NCI-H524 treated with DMSO at 0.1 percent for 48 hours (cell line): ENCODE measurements around the gene AMOT.
"Not testable (repeated sequence)": the region's sequence is repeated elsewhere in the genome, so short reads cannot be mapped to it uniquely, and the experiment has no call there.

Experiments used
- DNase-seq: peaks from one replicate; lab custom pipeline; 2025; lab: John Stamatoyannopoulos, UW

AMOT gene

GRCh38 chrX:112840382-112841113, at the start of gene AMOT:
AMOT (minus strand) TSS chrX:112840831; CDS start chrX:112823126, 17,705 bp downstream.
- peak; percentile 65 for DNase-seq

- no peak for DNase-seq
Observed at GRCh38 chrX:112889400-112889799, 48.8 kb upstream of the AMOT start.

GRCh38 chrX:112888916-112889315, 48.3 kb upstream of the AMOT start:
- DNase-seq, result no peak

GRCh38 chrX:112877771-112878173, 37.1 kb upstream of the AMOT start:
- DNase-seq, result no peak

GRCh38 chrX:112874614-112875013, 34.0 kb upstream of the AMOT start:
- DNase-seq, result no peak

GRCh38 chrX:112874175-112874574, 33.5 kb upstream of the AMOT start:
- DNase-seq, result no peak

GRCh38 chrX:112868586-112868985, 28.0 kb upstream of the AMOT start:
- no peak for DNase-seq

- no peak for DNase-seq
Observed at GRCh38 chrX:112867570-112867969, 26.9 kb upstream of the AMOT start.

GRCh38 chrX:112866175-112866574, 25.5 kb upstream of the AMOT start:
- no peak for DNase-seq

GRCh38 chrX:112865464-112866025, 24.9 kb upstream of the AMOT start:
- DNase-seq, result no peak

GRCh38 chrX:112863850-112864249, 23.2 kb upstream of the AMOT start:
- no peak for DNase-seq

- DNase-seq, result no peak
Observed at GRCh38 chrX:112857478-112857878, 16.8 kb upstream of the AMOT start.

- not testable (repeated sequence) for DNase-seq
Observed at GRCh38 chrX:112854901-112855300, 14.3 kb upstream of the AMOT start.

- DNase-seq, result peak; percentile 67
Observed at GRCh38 chrX:112852851-112853250, 12.2 kb upstream of the AMOT start.

GRCh38 chrX:112851806-112852205, 11.2 kb upstream of the AMOT start:
- peak; percentile 72 for DNase-seq

GRCh38 chrX:112851161-112851779, 10.6 kb upstream of the AMOT start:
- no peak for DNase-seq

- no peak for DNase-seq
Observed at GRCh38 chrX:112849016-112849415, 8.4 kb upstream of the AMOT start.

- no peak for DNase-seq
Observed at GRCh38 chrX:112846782-112847181, 6.2 kb upstream of the AMOT start.

GRCh38 chrX:112846187-112846586, 5.6 kb upstream of the AMOT start:
- DNase-seq, result no peak

- DNase-seq, result no peak
Observed at GRCh38 chrX:112844250-112844649, 3.6 kb upstream of the AMOT start.

- DNase-seq, result no peak
Observed at GRCh38 chrX:112841820-112842157, 1.2 kb upstream of the AMOT start.

- peak; percentile 67 for DNase-seq
Observed at GRCh38 chrX:112841114-112841819, 636 bp upstream of the AMOT start.

- DNase-seq, result no peak
Observed at GRCh38 chrX:112839856-112840255, 775 bp downstream of the AMOT start.
